HT-29 (cell line): ENCODE measurements around the gene GAPDH. TPM values are rescaled to one million over a fixed set of nuclear protein-coding genes. Genes with fewer than 3 reads are reported as not detected.
"Not testable (repeated sequence)": the region's sequence is repeated elsewhere in the genome, so short reads cannot be mapped to it uniquely, and the experiment has no call there.

Source experiments
- DNase-seq: peaks from one replicate; pipeline ENCODE4 v3.0.0-alpha.2; 2015; ENCODE audit warnings: low spot score
- total RNA-seq: library from RNA; depleted of rRNA; stranded (reverse); fragments of >200 nt; shearing (Covaris generic); gene quantifications from 2 replicates; pipeline ENCODE4 v1.2.3, GENCODE V29; 2014; rRNA removed

GAPDH gene
- 6,490 and 6,870 TPM in 2 replicates for total RNA-seq

- peak; percentile 96 for DNase-seq
Observed at GRCh38 chr12:6533923-6534694, at the start of gene GAPDH. Gene GAPDH, plus strand, starts transcription at chr12:6534517. Its CDS starts 316 bp downstream, at chr12:6534833.

GRCh38 chr12:6488240-6488639, 46.1 kb upstream of the GAPDH start:
- DNase-seq, result no peak

GRCh38 chr12:6489449-6489848, 44.9 kb upstream of the GAPDH start:
- no peak for DNase-seq

- not testable (repeated sequence) for DNase-seq
Observed at GRCh38 chr12:6490673-6491072, 43.6 kb upstream of the GAPDH start.

GRCh38 chr12:6492838-6493496, 41.4 kb upstream of the GAPDH start, which contains the start of gene MRPL51:
Gene MRPL51, minus strand, starts transcription at chr12:6493262. Its CDS starts 126 bp downstream, at chr12:6493136.
- peak; percentile 96 for DNase-seq

GRCh38 chr12:6493497-6494257, 40.6 kb upstream of the GAPDH start, which contains the start of gene NCAPD2:
Gene NCAPD2, plus strand, starts transcription at chr12:6494102. Its CDS starts 997 bp downstream, at chr12:6495099.
- DNase-seq, result peak; percentile 98

- peak; percentile 50 for DNase-seq
Observed at GRCh38 chr12:6494258-6494743, 40.0 kb upstream of the GAPDH start.

GRCh38 chr12:6494968-6495367, 39.3 kb upstream of the GAPDH start:
- DNase-seq, result no peak

GRCh38 chr12:6497291-6497690, 37.0 kb upstream of the GAPDH start:
- not testable (repeated sequence) for DNase-seq

GRCh38 chr12:6500466-6500865, 33.9 kb upstream of the GAPDH start:
- no peak for DNase-seq

GRCh38 chr12:6507102-6507998, 27.0 kb upstream of the GAPDH start:
- no peak for DNase-seq

- no peak for DNase-seq
Observed at GRCh38 chr12:6508087-6508486, 26.2 kb upstream of the GAPDH start.

GRCh38 chr12:6520186-6520585, 14.1 kb upstream of the GAPDH start:
- DNase-seq, result no peak

GRCh38 chr12:6522193-6522592, 12.1 kb upstream of the GAPDH start:
- no peak for DNase-seq

- no peak for DNase-seq
Observed at GRCh38 chr12:6523708-6524107, 10.6 kb upstream of the GAPDH start.

- DNase-seq, result no peak
Observed at GRCh38 chr12:6524648-6525047, 9.7 kb upstream of the GAPDH start.

- no peak for DNase-seq
Observed at GRCh38 chr12:6526201-6526600, 8.1 kb upstream of the GAPDH start.

- DNase-seq, result no peak
Observed at GRCh38 chr12:6526766-6527525, 7.4 kb upstream of the GAPDH start.

GRCh38 chr12:6527711-6528110, 6.6 kb upstream of the GAPDH start:
- DNase-seq, result no peak
